HepG2 (cell line): ENCODE results near the gene PGAP3. TPM values are rescaled to one million over a fixed set of nuclear protein-coding genes. Genes with fewer than 3 reads are reported as not detected.

Experiments used
- CBX2 ChIP-seq, 2 experiments: fragments of 200-600 bp in 1 of 2; sonication (generic); formaldehyde crosslinking in 1 of 2; IDR thresholded peaks; 2 replicates each; pipeline versions ENCODE4 v1.7.0 to v1.8.1; 2018 to 2022; ENCODE audit warnings: low read depth in 2 of 2, low read length in 1 of 2, mild to moderate bottlenecking in 1 of 2, missing genetic modification reagents in 1 of 2
- CSRNP1 ChIP-seq: sonication (generic); formaldehyde crosslinking; IDR thresholded peaks from 2 replicates; pipeline ENCODE4 v1.8.1; 2023; ENCODE audit warnings: mild to moderate bottlenecking, missing genetic modification reagents
- DMAP1 ChIP-seq: IDR thresholded peaks from 2 replicates; pipeline ENCODE4 v1.6.1; 2016
- GABPB1 ChIP-seq: IDR thresholded peaks from 2 replicates; pipeline ENCODE4 v1.6.1; 2016; ENCODE audit warnings: mild to moderate bottlenecking, missing genetic modification reagents, moderate library complexity, missing compliant biosample characterization
- HNF1B ChIP-seq: sonication (generic); formaldehyde crosslinking; IDR thresholded peaks from 2 replicates; pipeline ENCODE4 v1.5.1; 2020; ENCODE audit warnings: mild to moderate bottlenecking, moderate library complexity, missing genetic modification reagents
- ISL2 ChIP-seq: sonication (generic); formaldehyde crosslinking; IDR thresholded peaks from 2 replicates; pipeline ENCODE4 v1.5.0; 2020; ENCODE audit warnings: missing genetic modification reagents
- PCBP2 ChIP-seq: fragments of 200-400 bp; formaldehyde crosslinking; optimal IDR thresholded peaks from 2 replicates; pipeline ENCODE3; 2018; ENCODE audit warnings: low read length, low read depth; ENCODE audit not compliant: poor library complexity, severe bottlenecking
- SMAD3 ChIP-seq: sonication (generic); formaldehyde crosslinking; IDR thresholded peaks from 2 replicates; pipeline ENCODE4 v1.4.0; 2020; ENCODE audit warnings: missing genetic modification reagents
- TOPORS ChIP-seq: sonication (generic); formaldehyde crosslinking; IDR thresholded peaks from 2 replicates; pipeline ENCODE4 v1.8.0; 2023; ENCODE audit warnings: mild to moderate bottlenecking, missing genetic modification reagents
- ZFP36L2 ChIP-seq: sonication (generic); formaldehyde crosslinking; IDR thresholded peaks from 2 replicates; pipeline ENCODE4 v1.4.0; 2020; ENCODE audit warnings: missing genetic modification reagents
- ZFP91 ChIP-seq: sonication (generic); formaldehyde crosslinking; IDR thresholded peaks from 2 replicates; pipeline ENCODE4 v1.9.0; 2022; ENCODE audit warnings: missing genetic modification reagents, mild to moderate bottlenecking, borderline replicate concordance
- ZNF367 ChIP-seq: sonication (generic); formaldehyde crosslinking; IDR thresholded peaks from 2 replicates; pipeline ENCODE4 v1.4.0; 2020; ENCODE audit warnings: missing genetic modification reagents, borderline replicate concordance
- ZNF501 ChIP-seq: sonication (generic); formaldehyde crosslinking; IDR thresholded peaks from 2 replicates; pipeline ENCODE4 v1.5.1; 2020; ENCODE audit warnings: mild to moderate bottlenecking, moderate library complexity, missing genetic modification reagents
- ZNF570 ChIP-seq: sonication (generic); formaldehyde crosslinking; IDR thresholded peaks from 2 replicates; pipeline ENCODE4 v1.4.0; 2020; ENCODE audit warnings: mild to moderate bottlenecking, missing genetic modification reagents, borderline replicate concordance
- ZNF687 ChIP-seq: sonication (generic); formaldehyde crosslinking; IDR thresholded peaks from 2 replicates; pipeline ENCODE4 v1.5.1; 2020; ENCODE audit warnings: mild to moderate bottlenecking, missing genetic modification reagents, moderate library complexity
- ZNF790 ChIP-seq: sonication (generic); formaldehyde crosslinking; IDR thresholded peaks from 2 replicates; pipeline ENCODE4 v1.8.0; 2022; ENCODE audit warnings: missing genetic modification reagents, mild to moderate bottlenecking, borderline replicate concordance
- ZSCAN31 ChIP-seq: sonication (generic); formaldehyde crosslinking; IDR thresholded peaks from 2 replicates; pipeline ENCODE4 v1.5.0; 2020; ENCODE audit warnings: low read depth, mild to moderate bottlenecking, missing genetic modification reagents
- polyA plus RNA-seq, 8 experiments: library from polyadenylated mRNA; depleted of rRNA in 3 of 8; stranded (reverse) in 7 of 8; unstranded in 1 of 8; fragments of >200 nt; fragmentation: Illumina TruSeq in 4 of 8; extraction: Trizol in 4 of 8; gene quantifications; 2 replicates each; pipeline versions ENCODE4 v1.2.1 to v1.2.3, GENCODE V29; 2011 to 2016; ENCODE audit warnings: low read depth in 4 of 8, missing spikeins in 1 of 8, mixed read lengths in 1 of 8; ENCODE audit not compliant: insufficient read depth in 1 of 8
- total RNA-seq, 5 experiments: library from RNA; depleted of rRNA; stranded (reverse); fragments of >200 nt; fragmentation: Illumina TruSeq; extraction: Trizol; gene quantifications; 2 replicates each; pipeline ENCODE4 v1.2.3, GENCODE V29; 2016; ENCODE audit warnings: low read depth in 1 of 5

Gene PGAP3
- total and polyA plus RNA-seq, 2 of the 13 experiments (the other 11 are each of a cell fraction or from before 2014, with no cell fraction given) = 11.9 to 14.6 TPM

GRCh38 chr17:39653316-39653661 is 34.6 kb downstream of the PGAP3 start (continued):
- TF ChIP-seq ZNF687 (CRISPR knock-in tag) (peak; percentile 15; the same call in 1 of the 2 replicates), HNF1B (no peak), ZSCAN31 (CRISPR knock-in tag) (no peak), ZNF501 (CRISPR knock-in tag) (peak; percentile 5; the same call in 1 of the 2 replicates), ZNF570 (CRISPR knock-in tag) (no peak), TOPORS (0 out of 2 replicates have a peak, but pooled peaks have one; percentile 39), PCBP2 (no peak), GABPB1 (CRISPR knock-in tag) (no peak; the same call in 1 of the 2 replicates), ISL2 (CRISPR knock-in tag) (no peak), ZNF367 (CRISPR knock-in tag) (no peak), ZNF790 (CRISPR knock-in tag) (no peak), SMAD3 (no peak), CSRNP1 (CRISPR knock-in tag) (peak; percentile 77; the same call in 1 of the 2 replicates), CBX2 (IDR thresholded peaks at IDR 0.05; ENCODE audit: low read depth, low read length) (no peak), CBX2 (CRISPR knock-in tag; IDR thresholded peaks at IDR 0.05; ENCODE audit: low read depth) (no peak), DMAP1 (CRISPR knock-in tag) (0 out of 2 replicates have a peak, but pooled peaks have one; percentile 43), ZFP91 (0 out of 2 replicates have a peak, but pooled peaks have one; percentile 34), ZFP36L2 (CRISPR knock-in tag) (no peak)
- TF ChIP-seq, all 625 proteins: peak for 12
